Measurements from ENCODE around the gene SLA2.

Gene SLA2

DNA sequence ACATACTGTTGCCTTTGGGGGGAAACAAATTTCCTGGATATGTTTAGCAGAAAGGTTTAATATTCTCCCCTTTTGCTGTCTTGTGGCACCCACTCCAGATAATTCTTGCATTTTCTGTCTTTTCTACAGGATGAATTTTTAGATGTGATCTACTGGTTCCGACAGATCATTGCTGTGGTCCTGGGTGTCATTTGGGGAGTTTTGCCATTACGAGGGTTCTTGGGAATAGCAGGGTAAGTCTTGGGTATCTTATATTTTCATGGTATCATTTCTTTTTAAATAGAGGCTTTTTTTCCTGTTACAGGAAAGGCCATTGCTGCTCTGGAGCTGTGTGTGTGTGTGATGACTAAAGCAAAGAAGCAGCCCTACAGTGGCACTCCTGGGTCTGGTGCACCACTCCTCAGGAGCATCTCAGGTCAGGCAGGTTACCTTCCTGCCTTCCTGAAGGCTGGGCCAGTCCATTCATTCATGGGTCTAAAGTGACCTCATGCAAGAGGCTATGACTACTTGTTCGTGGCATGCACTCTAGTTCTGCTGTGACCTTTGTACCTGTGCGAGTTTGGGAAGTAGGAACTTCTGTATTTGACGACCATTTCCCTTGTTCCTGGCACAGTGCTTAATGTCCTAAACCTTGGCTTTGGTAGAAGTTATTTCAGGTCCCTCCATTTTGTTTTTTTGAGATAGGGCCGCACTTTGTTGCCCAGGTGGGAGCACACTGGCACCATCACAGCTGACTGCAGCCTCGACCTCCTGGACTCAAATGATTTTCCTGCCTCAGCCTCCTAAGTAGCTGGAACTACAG is 38.2 kb downstream of the SLA2 start:
- DNase-seq (ENCODE audit: low spot score): no peak

DNA sequence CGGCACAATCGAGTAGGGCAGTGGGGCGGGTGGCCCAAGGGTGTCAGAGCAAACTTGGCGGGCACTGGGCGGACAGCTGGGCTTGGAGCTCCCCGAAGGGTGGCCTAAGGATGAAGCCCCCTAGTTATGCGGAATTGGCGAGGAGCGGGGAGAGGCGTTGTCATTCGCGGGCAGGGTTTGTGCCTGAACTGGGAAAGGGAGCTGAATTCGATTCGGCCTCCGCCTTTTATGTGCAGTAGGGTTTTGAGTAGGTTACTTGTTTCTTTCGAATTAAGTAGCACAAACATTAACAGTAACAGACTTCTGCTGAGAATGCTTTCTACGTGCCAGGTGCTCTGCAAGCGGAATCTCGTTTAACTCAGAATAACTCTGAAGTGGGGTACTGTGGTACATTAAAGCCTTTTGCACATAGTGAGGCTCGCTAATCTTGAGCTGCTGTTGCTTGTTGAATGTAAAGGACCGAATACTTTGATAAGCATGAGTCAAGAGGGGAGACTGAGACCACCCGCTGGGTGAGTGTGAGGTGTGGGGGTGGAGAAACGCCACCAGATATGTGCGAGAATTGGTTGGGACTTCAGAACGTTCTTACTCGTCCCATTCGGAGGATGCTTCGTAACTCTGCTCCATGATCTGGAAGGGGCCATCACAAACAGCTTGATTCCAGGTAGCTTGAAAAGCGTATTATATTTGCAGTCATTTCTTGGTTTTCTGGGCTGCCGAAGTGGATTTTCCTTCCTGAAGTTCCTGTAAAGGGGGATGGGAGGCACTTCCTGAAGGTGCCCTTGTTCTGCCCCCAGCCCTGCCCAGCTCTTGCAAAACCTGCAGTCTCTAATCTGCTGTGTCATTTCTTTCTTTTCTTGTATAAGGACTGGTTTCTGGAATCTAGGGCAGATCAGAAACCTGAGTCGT is 39.6 kb downstream of the SLA2 start:
- DNase-seq (ENCODE audit: low spot score): no peak

DNA sequence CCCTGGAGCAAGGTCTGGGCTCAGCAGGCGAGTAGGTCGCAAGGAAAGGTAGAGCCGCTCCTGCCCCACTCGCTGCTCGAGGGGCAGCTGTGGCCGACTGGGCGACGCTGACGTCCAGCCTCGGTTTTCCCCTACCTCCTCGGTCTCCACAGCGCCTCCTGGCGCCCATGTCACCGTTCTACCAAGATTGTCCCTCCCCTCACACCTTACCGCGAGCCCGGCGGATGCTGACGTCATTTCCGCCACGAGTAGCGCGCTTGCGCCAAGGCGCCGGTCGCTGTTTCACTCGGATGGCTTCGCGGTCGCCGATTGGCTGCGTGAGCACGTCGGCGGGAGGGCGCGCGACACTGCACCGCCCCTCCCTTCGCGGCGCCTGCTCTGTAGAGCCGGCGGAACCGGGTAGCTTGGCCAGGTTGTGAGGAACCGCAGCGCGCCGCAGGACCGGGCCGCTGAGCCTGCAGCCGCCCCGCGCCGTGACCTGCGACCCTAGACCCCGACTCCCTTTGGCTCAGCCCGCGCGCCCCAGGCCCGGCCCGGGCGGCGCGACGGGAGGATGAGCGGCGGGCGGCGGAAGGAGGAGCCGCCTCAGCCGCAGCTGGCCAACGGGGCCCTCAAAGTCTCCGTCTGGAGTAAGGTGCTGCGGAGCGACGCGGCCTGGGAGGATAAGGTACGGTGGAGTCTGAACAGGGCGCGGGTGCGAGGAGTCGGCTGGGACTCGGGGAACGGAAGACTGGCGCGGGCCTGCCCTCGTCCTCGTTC is 40.4 kb downstream of the SLA2 start, which contains the start of gene RAB5IF:
Gene RAB5IF (plus strand): TSS at position 381 of the 759 bp plus-strand sequence. CDS start 173 bp downstream, at position 554.
- peak; percentile 97 for DNase-seq (ENCODE audit: low spot score)

DNA sequence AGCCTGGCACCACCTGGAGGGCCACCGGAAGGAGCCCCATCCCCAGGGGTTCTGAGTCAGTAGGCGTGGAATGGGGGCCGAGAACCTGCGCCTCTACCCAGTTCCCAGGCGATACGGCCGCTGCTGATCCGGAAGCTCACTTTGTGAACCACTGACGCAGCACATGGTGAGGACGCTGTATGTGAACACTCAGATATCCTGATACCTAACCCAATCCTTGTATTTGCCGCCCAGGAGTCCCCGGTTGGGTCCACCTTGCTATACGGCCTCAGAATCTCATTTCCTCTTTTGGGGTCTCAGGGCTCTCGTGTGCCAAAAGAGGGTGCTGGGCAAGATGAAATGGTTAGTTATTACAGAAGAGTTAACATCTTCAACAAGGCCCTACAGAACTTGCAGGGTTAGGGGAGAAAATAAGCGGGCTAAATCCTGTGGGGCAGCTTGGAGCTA is 41.0 kb downstream of the SLA2 start:
- no peak for DNase-seq (ENCODE audit: low spot score)

DNA sequence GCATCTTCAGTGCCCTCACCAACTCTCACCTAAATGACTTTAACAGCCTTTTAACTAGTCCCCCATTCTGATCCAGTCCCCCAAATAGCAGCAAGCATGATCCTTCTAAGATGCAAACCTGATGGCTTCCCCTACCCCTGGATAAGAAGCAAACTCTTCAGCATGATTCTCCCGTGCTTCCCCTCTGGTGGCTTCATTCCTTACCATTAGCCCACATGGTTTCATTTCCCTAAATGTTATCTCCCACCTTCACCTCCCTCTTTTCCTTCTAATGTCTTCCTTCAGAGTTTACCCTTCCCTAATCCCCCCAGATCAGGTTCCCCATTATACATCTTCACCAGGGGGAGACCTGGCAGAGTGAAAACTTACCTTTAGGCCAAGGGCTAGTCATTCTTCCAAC is 44.5 kb downstream of the SLA2 start:
- DNase-seq (ENCODE audit: low spot score): no peak

DNA sequence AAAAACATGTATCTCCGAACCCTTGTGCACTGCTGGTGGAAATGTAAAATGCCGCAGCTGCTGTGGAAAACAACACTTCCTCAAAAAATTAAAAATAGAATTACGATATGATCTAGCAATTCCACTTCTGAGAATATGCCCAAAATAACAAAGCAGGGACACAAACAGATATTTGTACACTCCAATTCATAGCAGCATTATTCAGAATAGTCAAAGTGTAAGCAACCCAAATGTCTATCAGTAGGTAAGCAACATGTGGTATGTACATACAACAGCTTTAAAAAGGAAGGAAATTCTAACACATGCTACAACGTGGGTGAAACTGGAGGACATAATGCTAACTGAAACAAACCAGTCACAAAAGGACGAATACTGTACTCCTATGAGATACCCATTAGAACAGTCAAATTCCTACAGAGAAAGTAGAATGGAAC is 46.1 kb downstream of the SLA2 start:
- DNase-seq (ENCODE audit: low spot score): no peak

DNA sequence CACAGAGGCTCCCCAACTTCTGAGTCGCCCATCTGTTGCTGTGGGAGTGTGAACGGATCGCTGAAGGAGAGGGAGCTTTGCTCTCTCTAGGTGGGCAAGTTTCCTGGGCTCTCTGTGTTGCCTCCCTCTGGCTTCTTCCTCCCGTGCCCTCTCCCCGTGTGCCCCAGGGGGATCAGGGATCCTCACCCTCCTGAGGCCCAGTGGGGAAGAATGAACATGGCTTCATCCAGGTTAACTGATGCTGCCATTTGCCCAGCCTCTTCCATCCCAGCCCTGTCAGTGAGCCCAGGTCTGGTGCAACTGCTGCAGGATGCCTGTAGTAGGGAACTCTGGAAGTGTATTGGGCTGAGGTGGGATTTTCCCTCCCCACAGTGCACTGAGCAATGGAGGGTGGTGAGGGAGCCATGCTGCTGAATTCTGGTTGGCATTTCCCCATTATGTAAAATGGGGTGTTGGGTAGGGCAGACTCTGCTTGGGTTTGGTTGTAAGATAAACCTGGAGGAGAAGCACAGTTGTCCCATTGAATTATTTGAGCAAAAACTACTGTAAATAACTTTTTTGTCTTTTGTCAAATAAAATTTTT is 52.6 kb downstream of the SLA2 start:
- DNase-seq (ENCODE audit: low spot score): no peak

DNA sequence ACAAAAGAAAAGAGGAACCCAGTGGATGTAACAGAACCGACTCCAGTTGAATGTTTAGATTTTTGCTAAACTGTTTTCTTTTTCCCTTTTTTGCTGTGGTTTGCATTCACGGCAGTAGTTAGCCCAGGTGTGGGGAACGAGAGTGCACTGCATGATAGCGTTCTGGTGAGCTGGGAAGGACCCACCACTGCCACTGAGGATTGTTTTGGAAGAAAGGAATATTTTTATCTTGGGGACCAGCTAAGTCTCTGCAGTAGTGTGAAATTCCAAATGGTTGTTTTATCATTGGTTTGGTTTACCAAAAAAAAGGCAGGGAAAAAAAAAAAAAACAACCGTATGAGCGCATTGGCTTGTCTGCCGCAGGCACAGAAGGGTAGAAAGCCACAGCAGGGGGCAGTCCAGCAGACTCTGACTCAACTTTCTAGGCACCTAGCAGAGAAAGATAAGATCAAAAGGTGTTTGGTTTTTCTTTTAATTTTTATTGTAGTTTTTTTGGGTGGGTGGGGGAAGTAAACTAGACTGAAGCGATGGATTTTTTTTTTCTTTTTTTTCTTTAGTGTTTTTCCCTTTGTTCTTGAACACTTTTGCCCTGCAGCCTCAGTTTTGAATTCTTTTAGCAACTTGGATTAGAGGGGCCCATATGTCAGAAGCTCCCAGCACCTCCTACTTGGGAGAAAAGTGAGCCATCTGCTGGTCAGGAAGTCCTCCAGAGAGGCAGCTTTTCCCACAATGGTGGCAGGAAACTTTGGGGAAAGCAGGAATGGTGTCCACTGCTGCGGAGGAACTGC is 53.9 kb downstream of the SLA2 start:
- no peak for DNase-seq (ENCODE audit: low spot score)

DNA sequence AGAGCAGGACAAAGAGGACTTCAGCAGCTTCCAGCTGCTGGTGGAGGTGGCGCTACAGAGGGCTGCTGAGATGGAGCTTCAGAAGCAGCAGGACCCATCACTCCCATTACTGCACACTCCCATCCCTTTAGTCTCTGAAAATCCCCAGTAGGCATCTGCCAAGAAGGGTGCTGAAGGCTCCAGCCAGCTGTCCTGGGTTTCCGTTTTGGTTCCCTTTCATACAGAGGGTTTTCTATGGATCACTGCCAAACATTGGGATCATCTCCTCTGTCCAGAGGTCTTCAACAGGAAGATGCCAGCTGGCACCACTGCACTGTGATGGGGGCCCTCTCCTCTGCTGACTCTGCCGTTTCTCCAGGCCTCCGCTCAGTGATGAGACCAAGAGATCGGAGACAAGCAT is 54.7 kb downstream of the SLA2 start:
- DNase-seq (ENCODE audit: low spot score): no peak

DNA sequence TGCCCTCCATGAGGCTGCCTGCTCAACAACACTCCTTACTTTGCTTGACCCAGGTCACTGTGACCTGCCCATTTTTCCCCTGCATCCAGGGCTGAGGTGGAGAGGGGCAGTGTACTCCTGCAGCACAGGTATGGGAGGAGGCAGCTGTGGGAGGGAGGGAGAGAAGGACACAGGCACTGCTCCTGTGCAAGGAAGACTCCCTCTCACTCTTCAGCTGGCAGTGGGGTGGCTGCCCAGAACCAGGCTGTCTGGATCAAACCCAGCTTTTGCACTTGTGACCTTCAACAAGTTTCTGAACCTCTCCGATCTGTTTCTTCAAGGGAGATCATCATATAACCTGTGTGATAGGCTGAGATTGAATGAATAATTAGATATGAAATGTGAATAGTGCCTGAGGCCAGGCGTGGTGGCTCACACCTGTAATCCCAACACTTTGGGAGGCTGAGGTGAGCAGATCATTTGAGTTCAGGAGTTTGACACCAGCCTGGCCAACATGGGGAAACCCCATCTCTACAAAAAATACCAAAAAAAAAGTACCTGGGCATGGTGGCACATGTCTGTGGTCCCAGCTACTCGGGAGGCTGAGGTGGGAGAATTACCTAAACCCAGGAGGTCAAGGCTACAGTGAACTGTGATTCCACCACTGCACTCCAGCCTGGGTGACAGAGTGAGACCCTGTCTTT is 58.5 kb downstream of the SLA2 start:
- DNase-seq (ENCODE audit: low spot score): no peak

DNA sequence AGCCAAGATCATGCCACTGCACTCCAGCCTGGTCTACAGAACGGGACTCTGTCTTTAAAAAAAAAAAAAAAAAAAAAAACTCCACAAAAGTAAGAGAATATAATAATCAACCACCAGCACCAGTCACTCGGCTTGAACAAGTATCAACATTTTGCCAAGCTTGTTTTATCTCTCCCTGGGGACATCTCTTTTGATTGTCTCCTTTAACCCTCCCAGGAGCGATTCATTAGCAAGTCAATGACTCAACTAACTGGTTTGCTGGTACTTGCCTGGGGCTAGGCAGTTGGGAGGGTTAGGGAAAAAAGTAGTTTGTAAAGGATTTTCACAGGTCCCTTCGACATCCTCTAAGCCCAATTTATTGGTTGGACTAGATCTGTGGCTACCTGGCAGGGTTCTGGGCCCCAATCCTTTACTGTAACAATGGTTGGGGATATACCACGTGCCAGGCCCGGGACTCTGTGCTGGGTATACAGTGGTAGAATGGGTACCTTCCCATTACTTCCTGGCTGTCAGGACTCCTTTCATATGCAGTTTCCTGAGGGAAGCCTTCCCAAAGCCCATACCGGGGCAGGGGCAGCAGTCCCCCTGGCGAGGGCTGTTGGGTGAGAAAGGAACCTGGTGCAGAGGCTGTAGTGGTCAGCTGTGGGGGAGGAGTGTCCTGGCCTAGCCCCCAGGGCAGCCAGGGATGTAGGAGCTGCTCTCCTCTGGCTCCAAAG is 60.4 kb downstream of the SLA2 start:
- DNase-seq (ENCODE audit: low spot score): no peak

DNA sequence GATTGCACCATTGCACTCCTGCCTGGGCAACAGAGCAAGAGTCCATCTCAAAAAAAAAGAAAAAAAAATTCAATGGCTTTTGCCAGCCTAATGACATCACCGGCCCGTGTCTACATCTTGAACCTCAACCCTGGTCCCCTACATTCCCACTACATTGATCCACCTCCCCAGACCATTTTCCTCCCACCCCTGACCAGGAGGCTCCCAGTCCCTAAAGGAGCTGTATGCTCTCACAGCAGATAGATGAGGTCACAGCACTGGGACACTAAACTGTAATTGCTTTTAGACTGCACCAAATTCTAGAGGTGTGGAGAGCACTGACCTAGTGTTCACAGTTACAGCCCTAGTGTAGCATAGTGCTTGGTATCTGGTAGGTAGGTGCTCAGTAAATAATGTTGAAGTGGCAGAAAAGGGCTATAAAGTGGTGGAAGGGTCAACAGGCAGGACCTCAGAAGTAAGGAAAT is 61.9 kb downstream of the SLA2 start:
- DNase-seq (ENCODE audit: low spot score): no peak

DNA sequence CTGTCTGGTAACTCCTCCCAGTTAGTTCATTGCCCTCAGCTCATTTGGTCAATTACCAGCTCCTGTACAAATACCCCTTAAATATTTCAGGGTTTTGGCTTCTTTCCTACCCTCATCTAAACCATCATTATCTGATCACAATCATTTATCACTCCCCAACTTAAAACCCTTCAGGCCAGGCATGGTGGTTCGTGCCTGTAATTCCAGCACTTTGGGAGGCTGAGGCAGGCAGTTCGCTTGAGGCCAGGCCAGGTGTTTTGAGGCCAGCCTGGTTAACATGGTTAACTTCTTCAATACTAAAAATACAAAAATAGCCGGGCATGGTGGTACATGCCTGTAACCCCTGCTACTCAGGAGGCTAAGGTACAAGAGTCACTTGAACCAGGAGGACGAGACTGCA is 63.2 kb downstream of the SLA2 start:
- no peak for DNase-seq (ENCODE audit: low spot score)

DNA sequence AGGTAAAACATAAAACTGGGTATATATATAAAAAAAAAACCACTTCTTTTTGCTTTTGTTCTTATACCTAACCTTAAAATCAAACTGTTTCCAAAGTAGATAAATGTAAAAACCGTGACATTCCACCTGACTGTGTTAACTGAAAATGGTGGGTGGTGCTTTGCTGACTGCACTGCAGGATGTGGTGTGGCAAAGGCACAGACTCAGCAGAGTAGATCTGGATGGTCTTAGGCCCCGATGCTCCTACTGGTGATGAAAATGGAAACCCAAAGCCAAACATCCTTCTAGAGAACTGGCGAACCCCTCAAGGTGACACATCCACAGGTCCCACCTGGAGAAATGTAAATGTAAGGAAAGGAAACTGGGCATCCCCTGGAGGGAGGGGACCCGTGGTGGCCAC is 63.7 kb downstream of the SLA2 start:
- DNase-seq (ENCODE audit: low spot score): no peak

DNA sequence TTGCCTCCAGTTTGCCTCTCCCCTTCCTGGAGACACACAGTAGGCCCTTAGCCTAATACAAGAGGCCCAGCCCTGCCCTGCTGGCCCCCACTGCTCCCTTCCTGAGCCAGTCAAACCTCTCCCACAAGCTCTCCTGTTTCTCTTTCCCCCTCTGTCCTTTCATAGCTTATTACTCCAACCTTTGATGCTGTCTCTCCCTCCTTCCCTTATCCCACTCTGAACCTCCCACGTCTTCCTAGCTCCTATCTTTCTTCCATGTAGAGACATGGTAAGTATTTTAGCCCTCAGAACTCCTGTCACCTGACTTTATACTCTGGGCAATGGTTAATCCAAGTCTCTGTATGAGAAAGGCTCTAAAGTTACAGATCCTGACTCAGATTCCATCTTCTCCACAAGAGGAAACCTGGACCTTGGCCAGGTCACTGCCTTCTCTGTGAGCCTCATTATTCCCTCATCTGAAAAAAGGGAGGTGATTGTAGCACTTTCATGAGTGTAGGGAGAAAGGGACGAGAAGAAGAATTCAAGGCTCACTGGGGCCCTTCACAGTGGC is 65.9 kb downstream of the SLA2 start:
- peak; percentile 34 for DNase-seq (ENCODE audit: low spot score)

DNA sequence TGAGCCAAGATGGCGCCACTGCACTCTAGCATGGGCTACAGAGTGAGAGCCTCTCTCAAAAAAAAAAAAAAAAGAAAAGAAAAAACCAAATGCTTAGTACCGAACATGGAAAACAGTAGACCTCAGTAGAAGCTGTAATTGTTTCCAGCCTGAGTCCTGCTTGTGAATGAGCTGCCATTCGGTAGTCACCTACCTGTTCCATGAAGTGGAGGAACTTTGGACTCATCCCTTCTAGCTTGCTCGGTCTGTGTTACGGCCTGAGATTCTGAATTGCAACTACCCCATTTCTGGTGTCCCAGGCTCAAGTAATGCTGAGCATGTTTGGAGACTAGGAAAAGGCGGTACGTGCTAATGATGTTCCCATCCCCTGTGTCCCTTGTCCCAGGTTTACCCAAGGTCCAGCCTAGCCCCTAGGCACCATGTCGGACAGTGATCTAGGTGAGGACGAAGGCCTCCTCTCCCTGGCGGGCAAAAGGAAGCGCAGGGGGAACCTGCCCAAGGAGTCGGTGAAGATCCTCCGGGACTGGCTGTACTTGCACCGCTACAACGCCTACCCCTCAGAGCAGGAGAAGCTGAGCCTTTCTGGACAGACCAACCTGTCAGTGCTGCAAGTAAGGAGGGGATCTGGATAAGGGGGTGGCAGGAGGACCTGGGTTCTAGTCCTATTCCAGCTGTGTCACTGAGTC is 67.5 kb downstream of the SLA2 start:
- no peak for DNase-seq (ENCODE audit: low spot score)

DNA sequence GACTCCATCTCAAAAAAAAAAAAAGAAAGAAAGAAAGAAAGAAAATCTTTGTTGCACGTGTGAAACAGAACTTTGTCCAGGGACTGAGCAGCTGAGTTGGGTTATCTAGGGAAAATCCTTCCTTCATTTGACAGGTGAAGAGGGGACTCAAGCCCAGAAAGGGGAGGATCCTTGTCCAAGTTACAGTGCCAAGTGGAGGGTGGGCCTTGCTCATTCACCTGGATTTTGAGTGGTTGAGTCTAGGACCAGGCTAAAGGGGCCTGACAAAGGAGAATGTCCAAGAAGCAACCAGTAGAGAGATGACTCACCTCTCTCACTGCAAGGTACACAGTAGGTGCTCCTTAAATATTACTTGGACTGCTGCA is 69.9 kb downstream of the SLA2 start:
- no peak for DNase-seq (ENCODE audit: low spot score)

DNA sequence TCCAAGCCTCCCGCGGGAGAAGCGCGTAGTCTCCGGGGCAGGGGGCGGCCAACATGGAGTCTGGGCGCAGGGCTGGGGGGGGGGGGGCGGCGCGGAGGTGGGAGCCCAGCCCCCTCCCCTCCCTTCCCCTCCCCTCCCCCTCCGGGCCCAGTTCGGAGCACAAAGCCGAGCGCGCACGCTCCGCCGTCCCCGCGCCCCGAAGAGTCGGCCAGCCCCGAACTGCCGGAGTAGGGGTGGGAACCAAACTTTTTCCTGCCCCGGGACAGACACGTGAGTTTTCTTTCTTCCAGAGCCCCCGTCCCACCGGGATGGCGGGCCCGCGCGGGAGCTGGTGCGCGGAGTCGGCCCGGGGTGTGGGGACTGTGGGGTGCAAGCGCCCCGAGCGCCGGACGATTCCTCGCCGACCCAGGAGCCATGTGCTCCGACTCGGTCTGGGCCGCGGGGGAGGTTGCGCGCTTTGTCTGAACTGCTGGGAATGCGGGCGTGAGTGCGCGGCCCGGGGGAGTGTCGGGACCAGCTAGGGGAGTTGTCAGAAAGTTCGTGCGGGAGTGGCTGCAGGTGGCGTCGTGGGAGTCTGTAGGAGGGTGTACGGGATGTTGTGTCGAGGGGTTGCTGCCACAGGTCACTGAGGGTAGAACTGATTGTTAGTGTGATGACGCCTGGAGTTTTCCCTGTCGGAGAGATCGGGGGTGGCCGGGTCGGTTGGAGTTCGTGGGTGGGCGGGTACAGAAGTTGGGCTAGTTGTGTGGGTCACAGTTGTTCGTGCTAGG is 71.4 kb downstream of the SLA2 start:
- peak; percentile 62 for DNase-seq (ENCODE audit: low spot score)

Measured in AG08396 (cell line).